CD4-positive, alpha-beta T cell (primary cell): ENCODE measurements around the gene PLCH2. TPM values are rescaled to one million over a fixed set of nuclear protein-coding genes. Genes with fewer than 3 reads are reported as not detected.

Source experiments
- ATAC-seq: fragments of 200-7000 bp; cut with Tn5 transposase; one replicate; pipeline ENCODE4 v1.10.0; 2022; ENCODE audit warnings: mild to moderate bottlenecking; ENCODE audit not compliant: poor library complexity
- CTCF ChIA-PET: fragments of 350-600 bp; sonication (Branson Sonifier 250); formaldehyde crosslinking; loops from one replicate; lab custom pipeline; 2021; ENCODE audit warnings: antibody characterized with exemption, inconsistent platforms; lab: Charles Lee
- POLR2A ChIA-PET: fragments of 350-600 bp; sonication (Branson Sonifier 250); formaldehyde crosslinking; loops from one replicate; lab custom pipeline; 2021; ENCODE audit warnings: antibody characterized with exemption, inconsistent platforms; lab: Charles Lee
- DNase-seq, 14 experiments: peaks; one replicate each; pipeline ENCODE4 v3.0.0-alpha.2; 2013 to 2020; ENCODE audit warnings: mixed read lengths in 2 of 14
- H3K27ac ChIP-seq, 2 donors: one replicate each; pipeline versions ENCODE4 v1.5.1 to v1.7.0; 2013; ENCODE audit warnings: low read length in 2 of 2, low read depth in 1 of 2, mild to moderate bottlenecking in 1 of 2
- H3K27me3 ChIP-seq, 2 experiments: 1 replicate in 1 of 2; 2 replicates in 1 of 2; pipeline versions ENCODE4 v1.6.1 to v1.7.0; 2013; ENCODE audit warnings: low read length in 2 of 2, control low read depth in 1 of 2, mild to moderate bottlenecking in 1 of 2, moderate library complexity in 1 of 2; ENCODE audit not compliant: insufficient read depth in 2 of 2, control insufficient read depth in 1 of 2
- H3K36me3 ChIP-seq: one replicate; pipeline ENCODE4 v1.6.1; 2013; ENCODE audit warnings: low read length, control low read depth; ENCODE audit not compliant: insufficient read depth
- H3K4me1 ChIP-seq: one replicate; pipeline ENCODE4 v1.6.1; 2013; ENCODE audit warnings: low read length, control low read depth; ENCODE audit not compliant: insufficient read depth
- H3K4me3 ChIP-seq: one replicate; pipeline ENCODE4 v1.5.1; 2013; ENCODE audit warnings: mild to moderate bottlenecking, low read length, moderate library complexity
- H3K9me3 ChIP-seq, 2 experiments: 1 replicate in 1 of 2; 2 replicates in 1 of 2; pipeline versions ENCODE4 v1.6.1 to v1.7.0; 2013; ENCODE audit warnings: low read length in 2 of 2, mild to moderate bottlenecking in 2 of 2, control low read depth in 1 of 2, moderate library complexity in 1 of 2; ENCODE audit not compliant: control insufficient read depth in 1 of 2, insufficient read depth in 1 of 2
- H3K27ac Mint-ChIP-seq: one replicate; pipeline ENCODE4 v1.8.0; 2020; ENCODE audit warnings: mixed read lengths
- H3K27me3 Mint-ChIP-seq: one replicate; pipeline ENCODE4 v1.8.0; 2021; ENCODE audit warnings: mixed read lengths
- H3K36me3 Mint-ChIP-seq: one replicate; pipeline ENCODE4 v1.8.0; 2021; ENCODE audit warnings: low read depth, mixed read lengths
- H3K4me1 Mint-ChIP-seq: one replicate; pipeline ENCODE4 v1.8.0; 2021; ENCODE audit warnings: low read depth, mixed read lengths
- H3K4me3 Mint-ChIP-seq: one replicate; pipeline ENCODE4 v1.8.0; 2020; ENCODE audit warnings: mild to moderate bottlenecking, mixed read lengths
- H3K9me3 Mint-ChIP-seq: one replicate; pipeline ENCODE4 v1.8.0; 2020; ENCODE audit warnings: mixed read lengths
- CTCF ChIP-seq: fragments of 200-600 bp; IDR thresholded peaks from one replicate; pipeline ENCODE4 v1.8.0; 2022; ENCODE audit warnings: antibody characterized with exemption, mild to moderate bottlenecking
- intact Hi-C, 2 experiments: fragments of 100-400 bp; cut with DNase I in 1 of 2; cut with micrococcal nuclease in 1 of 2; formaldehyde crosslinking; loops; one replicate each; pipeline versions ENCODE4 v1.15.1 to v1.9.0; 2023 to 2025; cut with DNase I, micrococcal nuclease
- total RNA-seq, 174 experiments: library from RNA in 2 of 174; stranded (reverse) in 2 of 174; gene quantifications; one replicate each; pipeline ENCODE4 v1.2.3 and lab custom pipeline; 2021 to 2026

The PLCH2 gene
- total RNA-seq, 2 experiments from 2014 or later: 47.6 to 48.1 TPM

DNA sequence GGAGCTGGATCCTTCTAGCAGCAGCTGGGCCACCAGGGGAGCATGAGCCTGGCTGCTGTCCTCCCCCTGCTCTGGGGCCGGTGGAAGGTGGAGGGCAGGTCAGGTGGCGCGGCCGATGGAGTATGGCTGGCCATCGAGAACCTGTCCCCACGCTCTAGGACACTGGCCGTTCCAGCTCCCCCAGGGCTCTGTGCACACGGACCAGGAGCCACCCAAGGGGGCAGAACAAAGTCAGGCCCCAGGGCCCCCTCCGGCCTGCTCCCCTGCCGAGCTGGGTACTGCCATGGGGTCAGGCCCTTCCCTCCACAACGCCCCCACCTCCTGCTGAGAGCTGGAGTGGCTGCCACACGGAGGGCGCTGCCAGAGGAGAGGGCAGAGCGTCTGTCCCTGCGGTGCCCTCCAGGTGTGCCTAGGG is 4.5 kb upstream of the PLCH2 start:
- POLR2A ChIA-PET: no interaction called here
- Histone ChIP-seq H3K9me3 (no peaks in the 10 kb centered on the region), H3K4me3 (no peak overlapping the region), H3K27ac (no peak overlapping the region), H3K36me3 (no peaks in the 10 kb centered on the region), H3K27me3 (peaks cover 0 to 5% of the 10 kb centered on the region in 2 experiments), H3K4me1 (peaks cover 13% of the 10 kb centered on the region)
- H3K27me3 Mint-ChIP-seq: no peaks in the 10 kb centered on the region
- no peak overlapping the region for H3K27ac Mint-ChIP-seq
- no peak for TF ChIP-seq CTCF
- peaks cover 7% of the 10 kb centered on the region for H3K4me1 Mint-ChIP-seq
- ATAC-seq: no peak
- no peaks in the 10 kb centered on the region for H3K36me3 Mint-ChIP-seq
- no peak for DNase-seq
- no peaks in the 10 kb centered on the region for H3K9me3 Mint-ChIP-seq
- no peak overlapping the region for H3K4me3 Mint-ChIP-seq
- CTCF ChIA-PET: no interaction called here
- intact Hi-C loops: no loop called here

DNA sequence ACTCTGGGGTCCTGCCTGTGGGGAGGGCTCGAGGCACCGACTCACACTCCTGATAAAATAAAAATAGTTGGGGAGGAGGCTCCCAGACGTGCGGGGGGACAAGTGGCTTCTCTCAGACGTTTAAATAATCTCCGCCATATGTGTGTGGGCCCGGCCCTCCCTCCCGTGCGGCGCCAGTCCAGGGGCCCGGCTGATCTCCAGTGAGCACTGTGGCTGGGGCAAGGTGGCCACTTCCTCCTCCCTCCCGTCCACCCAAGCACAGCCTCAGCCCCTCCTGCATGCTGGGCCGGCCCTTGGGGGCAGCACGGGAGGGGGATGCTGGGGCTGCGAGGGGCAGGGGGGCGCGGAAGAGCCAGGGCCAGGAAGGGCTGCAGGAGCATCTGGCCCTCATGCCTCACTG is 4.0 kb upstream of the PLCH2 start:
- H3K4me1 ChIP-seq: peaks cover 8% of the 10 kb centered on the region
- no peak for TF ChIP-seq CTCF
- CTCF ChIA-PET: no interaction called here
- Mint-ChIP-seq H3K4me1 (peaks cover 7% of the 10 kb centered on the region), H3K4me3 (no peak overlapping the region), H3K27ac (no peak overlapping the region), H3K36me3 (no peaks in the 10 kb centered on the region), H3K9me3 (no peaks in the 10 kb centered on the region), H3K27me3 (no peaks in the 10 kb centered on the region)
- no peak overlapping the region for H3K4me3 ChIP-seq
- DNase-seq (no peak), ATAC-seq (no peak)
- no peaks in the 10 kb centered on the region for H3K9me3 ChIP-seq
- POLR2A ChIA-PET: no interaction called here
- H3K27me3 ChIP-seq: peaks cover 0 to 5% of the 10 kb centered on the region in 2 experiments
- intact Hi-C loops: no loop called here
- H3K36me3 ChIP-seq: no peaks in the 10 kb centered on the region
- H3K27ac ChIP-seq: no peak overlapping the region

GRCh38 chr1:2472561-2473177 is 3.4 kb upstream of the PLCH2 start:
- peaks cover 7% of the 10 kb centered on the region for H3K4me1 Mint-ChIP-seq
- CTCF ChIA-PET: no interaction called here
- intact Hi-C loops: no loop called here
- H3K9me3 Mint-ChIP-seq: no peaks in the 10 kb centered on the region
- no peak overlapping the region for H3K4me3 Mint-ChIP-seq
- H3K27me3 ChIP-seq: peaks cover 0 to 2% of the 10 kb centered on the region in 2 experiments
- H3K27ac Mint-ChIP-seq: no peak overlapping the region
- no peak overlapping the region for H3K27ac ChIP-seq
- no peak for ATAC-seq
- H3K27me3 Mint-ChIP-seq: no peaks in the 10 kb centered on the region
- no peaks in the 10 kb centered on the region for H3K36me3 ChIP-seq
- TF ChIP-seq CTCF: no peak
- POLR2A ChIA-PET: no interaction called here
- H3K4me1 ChIP-seq: peaks cover 2% of the 10 kb centered on the region
- DNase-seq: no peak
- H3K36me3 Mint-ChIP-seq: no peaks in the 10 kb centered on the region
- H3K9me3 ChIP-seq: no peaks in the 10 kb centered on the region
- H3K4me3 ChIP-seq: no peak overlapping the region
